HG03196 (cell line): ENCODE measurements around the gene SLC6A12.

Source experiments
- ATAC-seq: cut with Tn5 transposase; IDR thresholded peaks from one replicate; pipeline ENCODE4 v1.9.1; 2021; ENCODE audit not compliant: unreplicated experiment

Gene SLC6A12

GRCh38 chr12:180445-180844 is 33.5 kb downstream of the SLC6A12 start:
- no peak for ATAC-seq

DNA sequence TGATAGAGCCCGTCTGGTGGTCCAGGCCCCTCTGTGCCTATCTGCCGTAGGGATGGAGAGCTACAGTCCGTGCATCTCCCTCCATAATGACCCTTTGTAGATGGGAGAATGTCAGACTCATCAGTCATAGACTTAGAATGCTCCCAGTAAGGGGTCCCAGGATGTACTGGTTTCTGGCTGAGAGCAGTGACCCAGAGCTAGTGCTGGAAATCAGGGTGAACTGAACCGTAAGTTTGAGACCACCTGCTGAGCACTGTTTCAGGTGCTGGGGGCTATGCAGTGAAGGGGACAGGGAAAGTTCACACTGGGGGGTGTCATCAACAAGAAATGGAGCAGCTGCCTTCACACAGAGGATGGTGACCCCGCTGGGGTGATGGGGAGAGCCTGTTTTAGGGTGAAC is 34.1 kb downstream of the SLC6A12 start:
- ATAC-seq = no peak

GRCh38 chr12:179131-179884 is 34.6 kb downstream of the SLC6A12 start:
- ATAC-seq = no peak

GRCh38 chr12:178829-179109 is 35.2 kb downstream of the SLC6A12 start:
- ATAC-seq = no peak

- no peak for ATAC-seq
Measured at GRCh38 chr12:177980-178828, 35.8 kb downstream of the SLC6A12 start.

- no peak for ATAC-seq
Measured at GRCh38 chr12:177336-177979, 36.5 kb downstream of the SLC6A12 start.

- ATAC-seq = no peak
Measured at GRCh38 chr12:176321-177181, 37.4 kb downstream of the SLC6A12 start.

DNA sequence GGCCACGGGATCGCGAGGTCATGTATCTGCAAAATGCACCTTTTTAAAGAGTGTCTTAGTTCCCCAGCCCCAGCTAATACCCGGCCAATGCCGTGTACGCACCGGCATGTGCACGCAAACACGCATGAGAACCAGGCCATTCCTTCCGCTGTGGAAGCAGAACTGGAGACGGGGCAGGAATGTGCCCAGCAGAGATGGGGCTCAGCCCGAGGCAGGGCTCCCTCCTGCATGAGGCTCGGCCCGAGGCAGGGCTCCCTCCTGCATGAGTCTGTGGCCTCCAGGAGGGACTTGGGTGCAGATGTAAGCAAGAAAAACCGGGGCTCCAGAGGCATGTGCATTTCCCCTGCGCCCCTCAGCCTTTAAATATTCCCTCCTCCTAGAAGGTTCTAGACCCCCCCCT is 38.2 kb downstream of the SLC6A12 start:
- ATAC-seq = no peak

DNA sequence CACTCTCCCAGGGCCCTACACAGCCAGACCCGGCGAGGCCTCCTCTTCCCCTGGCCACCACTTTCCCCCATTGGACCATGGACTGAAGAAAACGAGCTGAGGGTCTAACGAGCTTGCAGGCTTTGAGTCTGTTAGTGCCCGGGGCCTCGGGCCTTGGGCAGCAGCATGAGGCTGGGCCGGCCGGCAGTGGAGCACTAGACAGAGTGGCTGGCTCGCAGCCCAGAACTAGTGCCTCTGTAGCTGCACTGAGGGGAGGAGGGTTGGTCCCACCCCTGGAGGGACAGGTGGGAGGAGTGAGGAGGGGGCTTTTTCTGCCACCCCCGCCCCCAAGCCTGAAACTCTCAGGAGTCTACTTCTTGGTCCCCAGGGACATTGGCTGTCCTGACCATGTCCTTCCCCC is 38.7 kb downstream of the SLC6A12 start:
- no peak for ATAC-seq

- ATAC-seq = no peak
Measured at GRCh38 chr12:174596-174995, 39.4 kb downstream of the SLC6A12 start.

DNA sequence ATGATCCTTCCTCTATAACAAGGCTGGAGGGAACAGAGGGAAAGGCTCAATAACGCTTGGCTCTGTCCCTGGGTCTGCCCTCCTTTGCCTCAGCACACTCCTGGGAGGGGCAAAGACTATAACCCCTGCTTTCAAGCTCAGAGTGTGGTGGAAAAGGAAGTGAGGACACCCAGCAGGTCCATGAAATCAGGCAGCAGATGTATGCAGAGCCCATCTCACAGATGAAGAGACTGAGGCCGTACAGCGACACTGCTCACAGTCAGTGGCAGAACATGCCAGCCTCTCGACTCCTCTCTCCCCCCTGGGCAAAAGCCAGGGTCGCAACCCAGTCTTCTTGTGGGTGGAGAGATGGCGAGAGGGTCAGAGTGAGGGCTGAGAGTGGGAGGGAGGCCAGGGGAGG is 39.8 kb downstream of the SLC6A12 start:
- no peak for ATAC-seq

- ATAC-seq = no peak
Measured at GRCh38 chr12:172732-173161, 41.2 kb downstream of the SLC6A12 start.

GRCh38 chr12:171743-172676 is 41.9 kb downstream of the SLC6A12 start:
- no peak for ATAC-seq

- ATAC-seq = no peak
Measured at GRCh38 chr12:171276-171675, 42.7 kb downstream of the SLC6A12 start.

DNA sequence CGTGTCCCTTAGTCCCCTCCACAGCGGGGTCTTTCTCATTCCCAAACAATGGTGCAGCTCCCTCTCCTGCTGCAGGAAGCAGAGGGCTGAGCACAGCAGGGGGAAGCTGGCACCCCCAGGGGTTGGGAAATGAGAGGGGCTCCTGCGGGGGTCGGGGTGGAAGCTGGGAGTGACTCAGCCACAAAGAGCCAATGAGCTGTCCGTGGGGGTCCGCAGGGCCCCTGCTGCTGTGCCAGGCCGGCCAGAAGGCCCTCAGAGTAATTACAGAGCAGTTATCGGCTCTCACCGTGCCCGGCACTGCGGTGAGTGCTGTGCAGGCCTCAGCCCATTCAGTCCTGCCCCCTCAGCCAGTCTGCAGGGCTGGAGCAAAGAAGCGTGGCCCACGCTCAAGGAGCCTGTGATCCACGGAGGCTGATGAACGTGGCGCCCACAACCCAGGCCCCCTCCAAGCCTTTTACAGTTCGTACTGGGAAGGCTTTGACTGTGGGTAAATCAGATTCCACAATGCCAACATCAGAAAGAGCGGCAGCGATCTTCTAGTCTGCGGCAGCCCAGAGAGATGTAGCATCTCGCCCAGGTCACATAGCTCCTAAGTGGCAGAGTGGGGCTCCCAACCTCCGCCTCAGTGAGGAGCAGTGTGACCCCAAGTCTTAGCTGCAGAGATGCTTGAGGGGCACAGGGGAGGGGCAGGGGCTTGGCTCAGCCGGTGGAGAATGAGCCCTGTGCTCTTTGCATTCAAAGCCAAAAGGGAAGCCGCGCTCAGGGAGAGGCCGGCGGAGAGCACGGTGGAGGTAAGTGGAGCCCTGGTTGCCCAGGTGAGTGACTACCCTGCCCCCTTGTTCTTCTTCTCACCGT is 43.4 kb downstream of the SLC6A12 start:
- no peak for ATAC-seq

DNA sequence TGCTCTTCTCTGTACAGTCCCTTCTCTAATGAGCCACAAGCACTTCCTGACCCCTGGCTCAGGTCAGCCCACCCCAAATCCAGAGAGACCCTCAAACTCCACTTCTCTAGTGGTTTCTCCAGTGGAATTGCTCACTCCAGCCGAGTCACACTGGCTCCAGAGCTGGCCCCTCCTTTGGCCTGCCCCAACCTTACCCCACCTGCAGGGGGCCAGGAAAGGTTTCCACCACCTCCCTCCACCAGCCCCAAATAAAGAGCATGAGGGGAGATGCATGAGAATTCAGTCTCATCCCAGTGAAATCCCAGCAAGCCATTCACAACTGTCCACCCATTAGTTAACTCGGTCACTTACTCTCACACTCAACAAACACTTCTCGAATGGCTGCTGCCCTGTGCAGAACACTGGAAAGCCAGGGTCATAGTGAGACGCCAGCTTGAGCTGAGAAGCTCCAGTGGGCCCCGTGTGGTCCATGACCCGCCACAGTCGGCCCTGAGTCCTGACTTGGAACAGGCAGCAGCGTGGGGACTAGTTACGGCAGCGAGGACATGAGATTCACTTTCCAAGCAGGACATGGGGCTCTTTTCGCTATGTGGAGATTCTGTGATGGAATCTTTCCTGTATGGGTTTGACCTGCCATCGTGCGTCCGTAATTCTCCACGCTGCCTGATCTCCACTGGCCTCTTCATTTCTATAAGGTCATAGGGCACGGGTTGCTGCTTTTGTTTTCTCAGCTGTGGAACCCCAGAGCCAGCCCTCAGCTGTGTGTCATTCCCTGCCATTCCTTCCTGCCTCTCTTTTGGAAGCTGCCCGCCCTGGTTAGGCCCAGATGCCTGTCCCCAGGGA is 44.2 kb downstream of the SLC6A12 start:
- no peak for ATAC-seq

DNA sequence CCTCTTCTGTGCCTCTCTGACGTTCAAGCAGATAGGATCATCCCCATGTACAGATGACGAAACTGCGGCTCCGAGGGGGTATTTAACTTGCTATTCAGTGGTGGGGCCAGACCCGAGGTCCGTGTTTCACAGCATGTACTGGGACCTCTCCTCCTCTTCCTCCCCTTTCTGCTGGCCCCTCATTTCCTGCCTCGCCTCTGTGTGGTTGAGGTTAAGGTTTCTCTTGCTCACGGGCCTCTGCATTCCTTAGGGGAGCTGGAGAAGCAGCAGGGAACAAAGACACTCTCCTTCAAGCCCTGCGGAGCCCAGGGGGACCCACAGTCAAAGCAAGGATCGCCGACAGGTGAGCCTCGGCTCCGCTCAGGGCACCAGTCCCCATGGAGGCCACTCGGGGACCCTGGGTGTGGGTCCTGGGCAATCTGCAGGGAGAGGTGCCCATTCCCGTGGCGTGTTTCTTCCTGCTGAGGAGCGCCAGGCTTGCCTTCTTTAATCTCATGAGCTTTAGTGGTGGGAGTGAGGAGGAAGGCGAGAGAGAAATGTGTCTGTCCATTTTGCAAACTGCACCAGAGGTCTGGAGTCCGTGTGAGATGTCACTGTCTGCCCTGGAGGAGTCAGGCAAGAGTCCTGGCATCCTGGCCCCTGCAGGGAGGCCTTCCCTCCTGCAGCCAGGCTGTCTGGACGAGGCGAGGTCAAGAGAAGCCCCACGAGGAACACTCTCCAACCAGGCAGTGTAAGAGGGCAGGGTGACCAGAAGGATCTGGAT is 45.0 kb downstream of the SLC6A12 start:
- ATAC-seq = no peak
